Breast epithelium (tissue), 3 donors: ENCODE data around the gene RBM19.

ENCODE experiments used
- POLR2A ChIP-seq: fragments of 450-650 bp; IDR thresholded peaks from one replicate; pipeline ENCODE4 v1.6.1; 2016; ENCODE audit warnings: antibody characterized with exemption, mild to moderate bottlenecking, moderate library complexity
- POLR2AphosphoS5 ChIP-seq, 3 donors: sonication (generic); formaldehyde crosslinking; IDR thresholded peaks; one replicate each; pipeline ENCODE4 v1.6.1; 2017; ENCODE audit warnings: antibody characterized with exemption in 3 of 3
- TF ChIP-seq, protein P1 (sequence below), 3 donors: fragments of 450-650 bp; IDR thresholded peaks; one replicate each; pipeline ENCODE4 v1.5.1; 2016 to 2017; ENCODE audit warnings: antibody characterized with exemption in 3 of 3, mild to moderate bottlenecking in 3 of 3, moderate library complexity in 3 of 3

DNA sequence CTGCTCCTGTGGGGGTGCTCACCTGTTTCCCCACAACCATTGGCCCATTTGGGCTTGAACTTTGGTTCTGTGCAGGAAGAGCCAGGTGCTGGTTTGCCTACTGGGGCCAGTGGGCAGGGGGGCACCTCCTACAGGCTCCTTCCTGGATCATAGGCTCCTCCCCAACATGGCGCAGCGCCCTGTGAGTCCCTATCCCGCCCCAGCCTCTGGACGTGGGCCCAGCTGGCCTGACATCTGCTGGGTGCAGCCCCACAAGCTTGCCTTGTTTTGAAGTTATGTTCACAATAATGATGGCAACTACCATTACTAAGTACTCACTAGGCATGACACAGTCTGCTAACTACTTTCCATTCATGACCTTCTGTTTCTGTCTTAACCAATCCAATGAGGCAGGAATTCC lies 147.8 kb downstream of the RBM19 start:
- TF ChIP-seq, protein P1, sequence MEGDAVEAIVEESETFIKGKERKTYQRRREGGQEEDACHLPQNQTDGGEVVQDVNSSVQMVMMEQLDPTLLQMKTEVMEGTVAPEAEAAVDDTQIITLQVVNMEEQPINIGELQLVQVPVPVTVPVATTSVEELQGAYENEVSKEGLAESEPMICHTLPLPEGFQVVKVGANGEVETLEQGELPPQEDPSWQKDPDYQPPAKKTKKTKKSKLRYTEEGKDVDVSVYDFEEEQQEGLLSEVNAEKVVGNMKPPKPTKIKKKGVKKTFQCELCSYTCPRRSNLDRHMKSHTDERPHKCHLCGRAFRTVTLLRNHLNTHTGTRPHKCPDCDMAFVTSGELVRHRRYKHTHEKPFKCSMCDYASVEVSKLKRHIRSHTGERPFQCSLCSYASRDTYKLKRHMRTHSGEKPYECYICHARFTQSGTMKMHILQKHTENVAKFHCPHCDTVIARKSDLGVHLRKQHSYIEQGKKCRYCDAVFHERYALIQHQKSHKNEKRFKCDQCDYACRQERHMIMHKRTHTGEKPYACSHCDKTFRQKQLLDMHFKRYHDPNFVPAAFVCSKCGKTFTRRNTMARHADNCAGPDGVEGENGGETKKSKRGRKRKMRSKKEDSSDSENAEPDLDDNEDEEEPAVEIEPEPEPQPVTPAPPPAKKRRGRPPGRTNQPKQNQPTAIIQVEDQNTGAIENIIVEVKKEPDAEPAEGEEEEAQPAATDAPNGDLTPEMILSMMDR (IDR thresholded peaks at IDR 0.05): no peak
- TF ChIP-seq POLR2A (no peak), POLR2AphosphoS5 (IDR thresholded peaks at IDR 0.05) (no peak)
